Smooth muscle cell of the brain vasculature (primary cell): ENCODE results near the gene MAPK8IP3.

Experiments used
- DNase-seq: peaks from one replicate; pipeline ENCODE4 v3.0.0-alpha.2; 2012; ENCODE audit warnings: low read depth, low spot score

The MAPK8IP3 gene

DNA sequence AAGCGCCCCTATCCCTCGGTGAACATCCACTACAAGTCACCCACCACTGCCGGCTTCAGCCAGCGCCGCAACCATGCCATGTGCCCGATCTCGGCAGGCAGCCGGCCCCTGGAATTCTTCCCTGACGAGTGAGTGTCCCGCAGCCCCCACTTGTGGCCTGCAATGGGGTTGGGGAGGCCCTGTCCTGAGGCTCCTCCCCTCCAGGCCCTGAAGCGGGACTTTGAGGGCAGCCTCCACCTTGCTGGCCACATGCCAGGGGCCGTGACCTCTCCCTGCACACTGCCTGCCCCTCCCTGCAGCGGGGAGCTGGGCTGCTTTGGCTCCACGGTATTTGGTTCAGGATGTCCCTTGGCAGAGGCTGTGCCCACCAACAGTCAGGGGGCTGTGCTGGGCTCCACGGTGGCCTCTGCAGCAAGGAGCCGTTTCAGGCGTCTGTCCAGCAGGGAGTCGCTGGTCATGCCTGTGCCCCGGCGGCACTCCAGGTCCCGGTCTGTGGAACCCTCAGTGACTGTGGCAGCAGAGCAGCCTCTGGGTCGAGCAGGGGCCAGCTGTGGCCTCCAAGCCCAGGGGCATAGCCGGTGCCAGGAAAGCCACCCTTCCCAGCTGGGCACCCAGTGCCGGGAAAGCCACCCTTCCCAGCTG, 57.0 kb downstream of the MAPK8IP3 start:
- no peak for DNase-seq

DNA sequence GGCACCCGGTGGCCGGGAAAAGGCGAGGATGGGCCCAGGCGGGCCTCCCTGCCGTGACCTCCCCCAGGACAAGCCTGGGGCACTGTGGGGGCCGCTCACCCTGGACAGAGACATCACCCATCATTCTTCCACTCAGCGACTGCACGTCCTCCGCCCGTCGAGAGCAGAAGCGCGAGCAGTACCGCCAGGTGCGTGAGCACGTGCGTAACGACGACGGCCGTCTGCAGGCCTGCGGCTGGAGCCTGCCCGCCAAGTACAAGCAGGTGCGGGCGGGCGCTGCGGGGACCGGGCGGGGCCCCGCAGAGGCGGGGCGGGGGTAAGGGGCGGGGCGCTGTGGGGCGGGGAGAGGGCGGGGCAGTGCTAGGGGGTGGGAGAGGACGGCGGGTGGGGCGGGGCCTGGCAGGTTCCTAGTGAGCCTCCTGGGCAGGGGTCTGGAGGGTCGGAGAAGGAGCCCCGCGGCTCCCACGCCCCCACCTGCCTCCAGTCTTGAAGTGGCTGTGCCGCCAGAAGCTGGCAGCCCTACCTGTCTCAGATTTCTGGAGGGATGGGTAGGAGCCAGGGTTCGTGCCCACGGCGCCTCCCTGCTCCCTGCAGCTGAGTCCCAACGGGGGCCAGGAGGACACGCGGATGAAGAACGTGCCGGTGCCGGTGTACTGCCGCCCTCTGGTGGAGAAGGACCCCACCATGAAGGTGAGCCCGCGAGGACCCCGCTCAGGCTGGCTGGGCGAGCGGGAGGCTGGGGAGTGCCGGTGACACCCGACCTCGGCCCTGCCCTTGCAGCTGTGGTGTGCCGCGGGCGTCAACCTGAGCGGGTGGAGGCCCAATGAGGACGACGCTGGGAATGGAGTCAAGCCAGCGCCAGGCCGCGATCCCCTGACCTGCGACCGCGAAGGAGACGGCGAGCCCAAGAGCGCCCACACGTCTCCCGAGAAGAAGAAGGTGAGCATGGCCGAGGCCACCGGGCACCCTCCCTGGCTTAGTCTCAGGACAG, 57.8 kb downstream of the MAPK8IP3 start:
- no peak for DNase-seq

GRCh38 chr16:1764971-1765370, 59.0 kb downstream of the MAPK8IP3 start:
- no peak for DNase-seq

- no peak for DNase-seq
Measured at GRCh38 chr16:1765826-1766225, 59.8 kb downstream of the MAPK8IP3 start.

GRCh38 chr16:1766231-1766630, 60.2 kb downstream of the MAPK8IP3 start:
- DNase-seq: no peak

DNA sequence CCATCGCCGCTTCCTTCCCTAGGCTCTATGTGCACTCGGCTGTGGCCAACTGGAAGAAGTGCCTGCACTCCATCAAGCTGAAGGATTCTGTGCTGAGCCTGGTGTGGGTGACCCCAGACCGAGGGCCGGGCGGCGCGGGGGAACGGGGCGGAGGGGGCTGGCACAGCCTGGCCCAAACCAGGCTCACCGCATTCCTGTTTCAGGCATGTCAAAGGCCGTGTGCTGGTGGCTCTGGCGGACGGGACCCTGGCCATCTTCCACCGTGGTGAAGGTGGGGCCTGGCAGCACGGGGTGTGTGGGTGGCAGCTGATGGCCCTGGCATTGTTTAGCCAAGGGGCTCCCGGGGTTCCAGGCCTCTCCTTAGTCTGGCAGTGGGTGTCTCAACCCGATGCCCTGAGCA, 60.7 kb downstream of the MAPK8IP3 start:
- no peak for DNase-seq

GRCh38 chr16:1767116-1767994, 61.4 kb downstream of the MAPK8IP3 start:
- DNase-seq: no peak

DNA sequence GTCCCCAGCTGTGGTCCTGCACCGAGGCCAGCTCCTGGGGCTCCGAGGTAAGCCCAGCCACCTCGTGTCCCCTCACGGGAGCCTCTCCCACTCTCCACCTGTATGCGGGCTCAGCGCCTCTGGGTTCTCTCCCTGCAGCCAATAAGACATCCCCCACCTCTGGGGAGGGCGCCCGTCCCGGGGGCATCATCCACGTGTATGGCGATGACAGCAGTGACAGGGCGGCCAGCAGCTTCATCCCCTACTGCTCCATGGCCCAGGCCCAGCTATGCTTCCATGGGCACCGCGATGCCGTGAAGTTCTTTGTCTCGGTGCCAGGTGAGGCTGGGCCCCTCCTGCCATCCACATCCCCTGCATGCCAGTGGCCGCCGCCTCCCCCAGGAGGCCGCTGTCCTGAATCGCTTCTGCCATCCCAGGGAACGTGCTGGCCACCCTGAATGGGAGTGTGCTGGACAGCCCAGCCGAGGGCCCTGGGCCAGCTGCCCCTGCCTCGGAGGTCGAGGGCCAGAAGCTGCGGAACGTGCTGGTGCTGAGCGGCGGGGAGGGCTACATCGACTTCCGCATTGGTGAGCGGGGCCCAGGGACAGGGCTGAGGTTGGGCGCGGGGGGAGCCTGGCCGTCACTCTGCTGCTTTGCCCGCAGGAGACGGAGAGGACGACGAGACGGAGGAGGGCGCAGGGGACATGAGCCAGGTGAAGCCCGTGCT, 62.2 kb downstream of the MAPK8IP3 start:
- no peak for DNase-seq

DNA sequence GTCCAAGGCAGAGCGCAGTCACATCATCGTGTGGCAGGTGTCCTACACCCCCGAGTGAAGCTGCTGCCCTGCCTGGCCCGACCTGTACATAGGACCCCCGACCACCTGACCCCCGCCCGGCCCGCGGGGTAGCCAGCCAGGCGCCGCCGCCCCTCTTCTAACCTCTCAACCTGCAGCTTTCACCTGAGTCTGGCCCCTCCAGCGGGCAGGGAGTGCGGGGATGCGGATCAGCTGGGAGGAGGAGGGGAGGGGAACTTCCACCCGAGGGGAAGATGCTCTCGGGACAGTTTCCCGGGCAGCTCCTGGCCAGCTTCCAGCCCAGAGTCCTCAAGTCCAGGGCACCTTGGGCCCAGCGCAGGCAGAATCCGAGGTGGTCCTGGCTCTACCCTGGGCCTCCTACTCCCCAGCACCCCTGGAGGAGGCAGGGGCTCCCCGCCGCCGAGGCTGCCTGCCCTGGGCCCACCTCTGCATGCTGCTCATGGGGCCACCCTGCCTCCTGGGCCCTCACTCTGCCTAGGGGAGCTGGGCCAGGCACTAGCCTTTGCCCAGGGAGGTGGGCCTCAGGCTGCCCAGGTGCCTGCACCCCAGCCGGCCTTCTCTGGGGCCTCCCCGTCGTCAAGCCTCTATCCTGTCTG, 62.9 kb downstream of the MAPK8IP3 start:
- no peak for DNase-seq

- DNase-seq: no peak
Measured at GRCh38 chr16:1769402-1770300, 63.7 kb downstream of the MAPK8IP3 start.

GRCh38 chr16:1770328-1771187, 64.6 kb downstream of the MAPK8IP3 start:
- DNase-seq: no peak

GRCh38 chr16:1771188-1771863, 65.3 kb downstream of the MAPK8IP3 start, which contains the start of gene NME3:
Gene NME3 (minus strand): TSS chr16:1771543. CDS start chr16:1771534, 9 bp downstream.
- no peak for DNase-seq

DNA sequence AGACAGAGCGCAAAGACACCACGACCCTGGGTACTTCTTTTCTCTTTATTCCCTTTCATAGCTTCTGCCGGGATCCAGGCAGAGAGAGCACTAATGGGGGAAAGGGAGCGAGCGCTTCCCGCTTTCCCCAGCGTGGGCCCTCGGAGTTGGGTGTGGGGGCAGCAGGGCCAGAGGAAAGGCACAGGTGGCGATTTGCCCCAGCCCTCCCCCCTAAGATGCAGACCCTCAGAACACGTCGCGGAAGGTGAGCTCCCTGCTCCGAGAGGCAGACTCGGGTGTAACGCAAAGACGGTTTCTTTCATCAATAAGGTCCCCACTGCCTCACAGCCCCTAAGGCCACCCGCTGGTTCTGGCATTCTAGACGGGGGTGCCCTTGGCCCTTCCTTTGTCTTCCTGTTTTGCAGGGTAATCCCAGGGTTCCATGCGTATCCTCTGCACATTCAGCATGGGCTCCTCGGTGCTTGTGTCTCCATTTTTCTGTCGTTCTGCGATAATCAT, 65.9 kb downstream of the MAPK8IP3 start:
- no peak for DNase-seq

GRCh38 chr16:1772362-1772907, 66.4 kb downstream of the MAPK8IP3 start, which contains the start of gene EME2:
Gene EME2 (plus strand): TSS chr16:1772810. CDS start chr16:1773228, 418 bp downstream.
- no peak for DNase-seq

- peak; percentile 52 for DNase-seq
Measured at GRCh38 chr16:1772908-1773702, 67.1 kb downstream of the MAPK8IP3 start, which contains the start of gene MRPS34. Gene MRPS34 (minus strand): TSS chr16:1773134. CDS start chr16:1773119, 15 bp downstream.

GRCh38 chr16:1773703-1774447, 67.9 kb downstream of the MAPK8IP3 start:
- DNase-seq: no peak
